PFSK-1 (cell line): ENCODE results near the gene DNAAF5.

Source experiments
- FOXP2 ChIP-seq: optimal IDR thresholded peaks from 2 replicates; pipeline ENCODE3; 2011; ENCODE audit warnings: borderline replicate concordance, control low read depth, inconsistent platforms; ENCODE audit not compliant: insufficient read depth; ENCODE audit errors: extremely low read length, extremely low read depth
- POLR2AphosphoS5 ChIP-seq: IDR thresholded peaks from 2 replicates; pipeline ENCODE4 v1.6.1; 2012; ENCODE audit warnings: low read depth, mild to moderate bottlenecking, control low read depth, low read length, moderate library complexity
- REST ChIP-seq, 2 experiments: IDR thresholded peaks; 2 replicates each; pipeline versions ENCODE4 v1.6.1 to v1.8.0; 2011 to 2012; ENCODE audit warnings: low read depth in 2 of 2, low read length in 2 of 2, control low read depth in 1 of 2, inconsistent platforms in 1 of 2, mild to moderate bottlenecking in 1 of 2, moderate library complexity in 1 of 2; ENCODE audit not compliant: insufficient read depth in 1 of 2
- SIN3A ChIP-seq: IDR thresholded peaks from 2 replicates; pipeline ENCODE4 v1.6.1; 2012; ENCODE audit warnings: mild to moderate bottlenecking, low read length, moderate library complexity, borderline replicate concordance; ENCODE audit not compliant: insufficient read depth
- TAF1 ChIP-seq: IDR thresholded peaks from 2 replicates; pipeline ENCODE4 v1.6.1; 2012; ENCODE audit warnings: low read length, control low read depth, borderline replicate concordance; ENCODE audit not compliant: insufficient read depth

Gene DNAAF5

GRCh38 chr7:831596-832166 is 105.2 kb downstream of the DNAAF5 start:
- TF ChIP-seq POLR2AphosphoS5 (no peak), SIN3A (no peak), FOXP2 (no peak), REST (IDR thresholded peaks at IDR 0.05; ENCODE audit: insufficient read depth in 1 of 2, low read depth in 2 of 2, low read length in 2 of 2) (no peak), TAF1 (no peak)

GRCh38 chr7:832167-832967 is 105.9 kb downstream of the DNAAF5 start, which contains the start of gene SUN1:
Gene SUN1, plus strand, starts transcription at chr7:832476. Its CDS starts 49 bp downstream, at chr7:832525.
- TF ChIP-seq FOXP2 (no peak), REST (IDR thresholded peaks at IDR 0.05; ENCODE audit: insufficient read depth in 1 of 2, low read depth in 2 of 2, low read length in 2 of 2) (no peak), TAF1 (no peak), POLR2AphosphoS5 (no peak), SIN3A (no peak)

- TF ChIP-seq TAF1 (no peak), POLR2AphosphoS5 (no peak), FOXP2 (no peak), REST (IDR thresholded peaks at IDR 0.05; ENCODE audit: insufficient read depth in 1 of 2, low read depth in 2 of 2, low read length in 2 of 2) (no peak)
These were observed 106.5 kb downstream of the DNAAF5 start for GRCh38 chr7:832968-833424.

- TF ChIP-seq POLR2AphosphoS5 (no peak), REST (IDR thresholded peaks at IDR 0.05; ENCODE audit: insufficient read depth in 1 of 2, low read depth in 2 of 2, low read length in 2 of 2) (no peak), SIN3A (no peak), FOXP2 (no peak), TAF1 (no peak)
These were observed 107.2 kb downstream of the DNAAF5 start for GRCh38 chr7:833601-834258.
